Fibroblast of lung (primary cell): ENCODE measurements around the gene ATG14.
"Not testable (repeated sequence)": the region's sequence is repeated elsewhere in the genome, so short reads cannot be mapped to it uniquely, and the experiment has no call there.

Experiments used
- EZH2 ChIP-seq: IDR thresholded peaks from 2 replicates; pipeline ENCODE4 v1.5.1; 2012; ENCODE audit warnings: low read length, control low read depth, mild to moderate bottlenecking; ENCODE audit errors: missing control alignments
- TF ChIP-seq, protein P1 (sequence below), 2 donors: IDR thresholded peaks in 1 of 2; conservative IDR thresholded peaks in 1 of 2; 1 replicate in 1 of 2; 2 replicates in 1 of 2; pipeline ENCODE4 v1.5.1; 2011 to 2012; ENCODE audit warnings: low read length in 2 of 2, control low read depth in 1 of 2, inconsistent platforms in 1 of 2, low read depth in 1 of 2, mild to moderate bottlenecking in 1 of 2

DNA sequence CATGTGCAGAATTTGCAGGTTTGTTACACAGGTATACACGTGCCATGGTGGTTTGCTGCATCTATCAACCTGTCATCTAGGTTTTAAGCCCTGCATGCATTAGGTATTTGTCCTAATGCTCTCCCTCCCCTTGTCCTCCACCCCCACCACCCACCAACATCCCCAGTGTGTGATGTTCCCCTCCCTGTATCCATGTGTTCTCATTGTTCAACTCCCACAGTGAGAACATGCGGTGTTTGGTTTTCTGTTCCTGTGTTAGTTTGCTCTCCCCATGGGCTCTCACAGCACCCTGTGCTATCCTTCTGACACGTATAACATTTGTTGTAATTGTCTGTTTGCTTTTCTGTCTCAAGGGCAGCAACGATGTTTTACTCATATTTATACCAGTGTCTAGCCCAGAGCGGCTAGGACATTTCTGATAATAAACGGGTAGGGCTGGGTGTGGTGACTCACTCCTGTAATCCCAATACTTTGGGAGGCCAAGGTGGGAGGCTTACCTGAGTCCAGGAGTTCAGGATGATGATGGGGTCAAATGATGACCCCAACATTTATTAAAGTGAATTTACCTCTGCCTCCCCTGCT, 67.0 kb downstream of the ATG14 start:
- TF ChIP-seq, protein P1, sequence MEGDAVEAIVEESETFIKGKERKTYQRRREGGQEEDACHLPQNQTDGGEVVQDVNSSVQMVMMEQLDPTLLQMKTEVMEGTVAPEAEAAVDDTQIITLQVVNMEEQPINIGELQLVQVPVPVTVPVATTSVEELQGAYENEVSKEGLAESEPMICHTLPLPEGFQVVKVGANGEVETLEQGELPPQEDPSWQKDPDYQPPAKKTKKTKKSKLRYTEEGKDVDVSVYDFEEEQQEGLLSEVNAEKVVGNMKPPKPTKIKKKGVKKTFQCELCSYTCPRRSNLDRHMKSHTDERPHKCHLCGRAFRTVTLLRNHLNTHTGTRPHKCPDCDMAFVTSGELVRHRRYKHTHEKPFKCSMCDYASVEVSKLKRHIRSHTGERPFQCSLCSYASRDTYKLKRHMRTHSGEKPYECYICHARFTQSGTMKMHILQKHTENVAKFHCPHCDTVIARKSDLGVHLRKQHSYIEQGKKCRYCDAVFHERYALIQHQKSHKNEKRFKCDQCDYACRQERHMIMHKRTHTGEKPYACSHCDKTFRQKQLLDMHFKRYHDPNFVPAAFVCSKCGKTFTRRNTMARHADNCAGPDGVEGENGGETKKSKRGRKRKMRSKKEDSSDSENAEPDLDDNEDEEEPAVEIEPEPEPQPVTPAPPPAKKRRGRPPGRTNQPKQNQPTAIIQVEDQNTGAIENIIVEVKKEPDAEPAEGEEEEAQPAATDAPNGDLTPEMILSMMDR (conservative IDR thresholded peaks at IDR 0.05 in 1 of 2, IDR thresholded peaks at IDR 0.05 in 1 of 2; ENCODE audit: low read depth in 1 of 2, low read length in 2 of 2), result not testable (repeated sequence)
- not testable (repeated sequence) for TF ChIP-seq EZH2
